ENCODE measurements around the gene ARHGEF12. TPM values are rescaled to one million over a fixed set of nuclear protein-coding genes. Genes with fewer than 3 reads are reported as not detected.

Gene ARHGEF12
- total and polyA plus RNA-seq, 2 experiments from 2014 or later, result 9.0 to 38.9 TPM

DNA sequence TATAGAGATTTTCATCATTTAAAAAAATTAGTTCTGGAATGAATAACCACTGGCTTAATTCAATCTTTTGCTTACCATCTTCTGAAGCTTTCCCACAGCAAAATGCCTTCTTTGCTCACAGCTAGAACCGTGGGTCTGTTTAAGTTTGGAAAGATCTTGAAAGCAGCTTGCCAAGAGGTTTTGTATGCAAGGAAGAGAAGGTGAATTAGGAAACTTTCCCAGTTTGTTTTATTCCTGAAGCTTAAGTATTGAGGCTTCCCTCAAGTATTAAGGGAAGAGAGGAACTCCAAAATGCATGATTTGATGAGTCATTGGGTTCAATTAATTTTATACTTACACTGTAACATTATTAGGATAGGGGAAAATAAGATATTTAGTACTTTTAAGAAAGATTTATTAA is 1.9 kb upstream of the ARHGEF12 start:
- ATAC-seq (no peak), DNase-seq (ENCODE audit: low spot score) (no peak)
- no peak overlapping the region for H2AFZ ChIP-seq
- no peaks in the 10 kb centered on the region for H3K36me3 ChIP-seq (ENCODE audit: insufficient read depth)
- no peak overlapping the region for H3K27ac Mint-ChIP-seq
- peaks cover 21% of the 10 kb centered on the region for H3K4me1 ChIP-seq (ENCODE audit: insufficient read depth)
- no peak overlapping the region for H3K4me3 ChIP-seq
- no peaks in the 10 kb centered on the region for H3K9me3 Mint-ChIP-seq
- peaks cover 25% of the 10 kb centered on the region for H3K79me2 ChIP-seq (replicated peaks; ENCODE audit: insufficient read depth)
- H3K4me2 ChIP-seq, result no peak overlapping the region
- H3K36me3 Mint-ChIP-seq (ENCODE audit: low read depth), result peaks cover 5% of the 10 kb centered on the region; the same call in 2 of the 3 replicates
- no peak overlapping the region for H3K4me3 Mint-ChIP-seq
- TF ChIP-seq EZH2phosphoT487 (IDR thresholded peaks at IDR 0.05; ENCODE audit: unreplicated experiment) (no peak), ZNF331 (CRISPR knock-in tag; IDR thresholded peaks at IDR 0.05; ENCODE audit: low read depth) (no peak), NANOG (IDR thresholded peaks at IDR 0.05; ENCODE audit: borderline replicate concordance) (no peak), POLR2AphosphoS5 (IDR thresholded peaks at IDR 0.05; ENCODE audit: low read depth) (no peak), EZH2 (IDR thresholded peaks at IDR 0.05; ENCODE audit: low read depth, unreplicated experiment) (no peak), STAT1 (IDR thresholded peaks at IDR 0.05; ENCODE audit: unreplicated experiment) (no peak), ZNF114 (CRISPR knock-in tag; IDR thresholded peaks at IDR 0.05) (no peak), CREB1 (CRISPR knock-in tag; IDR thresholded peaks at IDR 0.05; ENCODE audit: low read depth) (no peak), JUNB (IDR thresholded peaks at IDR 0.05; ENCODE audit: unreplicated experiment) (no peak)
- TF ChIP-seq, protein P1, sequence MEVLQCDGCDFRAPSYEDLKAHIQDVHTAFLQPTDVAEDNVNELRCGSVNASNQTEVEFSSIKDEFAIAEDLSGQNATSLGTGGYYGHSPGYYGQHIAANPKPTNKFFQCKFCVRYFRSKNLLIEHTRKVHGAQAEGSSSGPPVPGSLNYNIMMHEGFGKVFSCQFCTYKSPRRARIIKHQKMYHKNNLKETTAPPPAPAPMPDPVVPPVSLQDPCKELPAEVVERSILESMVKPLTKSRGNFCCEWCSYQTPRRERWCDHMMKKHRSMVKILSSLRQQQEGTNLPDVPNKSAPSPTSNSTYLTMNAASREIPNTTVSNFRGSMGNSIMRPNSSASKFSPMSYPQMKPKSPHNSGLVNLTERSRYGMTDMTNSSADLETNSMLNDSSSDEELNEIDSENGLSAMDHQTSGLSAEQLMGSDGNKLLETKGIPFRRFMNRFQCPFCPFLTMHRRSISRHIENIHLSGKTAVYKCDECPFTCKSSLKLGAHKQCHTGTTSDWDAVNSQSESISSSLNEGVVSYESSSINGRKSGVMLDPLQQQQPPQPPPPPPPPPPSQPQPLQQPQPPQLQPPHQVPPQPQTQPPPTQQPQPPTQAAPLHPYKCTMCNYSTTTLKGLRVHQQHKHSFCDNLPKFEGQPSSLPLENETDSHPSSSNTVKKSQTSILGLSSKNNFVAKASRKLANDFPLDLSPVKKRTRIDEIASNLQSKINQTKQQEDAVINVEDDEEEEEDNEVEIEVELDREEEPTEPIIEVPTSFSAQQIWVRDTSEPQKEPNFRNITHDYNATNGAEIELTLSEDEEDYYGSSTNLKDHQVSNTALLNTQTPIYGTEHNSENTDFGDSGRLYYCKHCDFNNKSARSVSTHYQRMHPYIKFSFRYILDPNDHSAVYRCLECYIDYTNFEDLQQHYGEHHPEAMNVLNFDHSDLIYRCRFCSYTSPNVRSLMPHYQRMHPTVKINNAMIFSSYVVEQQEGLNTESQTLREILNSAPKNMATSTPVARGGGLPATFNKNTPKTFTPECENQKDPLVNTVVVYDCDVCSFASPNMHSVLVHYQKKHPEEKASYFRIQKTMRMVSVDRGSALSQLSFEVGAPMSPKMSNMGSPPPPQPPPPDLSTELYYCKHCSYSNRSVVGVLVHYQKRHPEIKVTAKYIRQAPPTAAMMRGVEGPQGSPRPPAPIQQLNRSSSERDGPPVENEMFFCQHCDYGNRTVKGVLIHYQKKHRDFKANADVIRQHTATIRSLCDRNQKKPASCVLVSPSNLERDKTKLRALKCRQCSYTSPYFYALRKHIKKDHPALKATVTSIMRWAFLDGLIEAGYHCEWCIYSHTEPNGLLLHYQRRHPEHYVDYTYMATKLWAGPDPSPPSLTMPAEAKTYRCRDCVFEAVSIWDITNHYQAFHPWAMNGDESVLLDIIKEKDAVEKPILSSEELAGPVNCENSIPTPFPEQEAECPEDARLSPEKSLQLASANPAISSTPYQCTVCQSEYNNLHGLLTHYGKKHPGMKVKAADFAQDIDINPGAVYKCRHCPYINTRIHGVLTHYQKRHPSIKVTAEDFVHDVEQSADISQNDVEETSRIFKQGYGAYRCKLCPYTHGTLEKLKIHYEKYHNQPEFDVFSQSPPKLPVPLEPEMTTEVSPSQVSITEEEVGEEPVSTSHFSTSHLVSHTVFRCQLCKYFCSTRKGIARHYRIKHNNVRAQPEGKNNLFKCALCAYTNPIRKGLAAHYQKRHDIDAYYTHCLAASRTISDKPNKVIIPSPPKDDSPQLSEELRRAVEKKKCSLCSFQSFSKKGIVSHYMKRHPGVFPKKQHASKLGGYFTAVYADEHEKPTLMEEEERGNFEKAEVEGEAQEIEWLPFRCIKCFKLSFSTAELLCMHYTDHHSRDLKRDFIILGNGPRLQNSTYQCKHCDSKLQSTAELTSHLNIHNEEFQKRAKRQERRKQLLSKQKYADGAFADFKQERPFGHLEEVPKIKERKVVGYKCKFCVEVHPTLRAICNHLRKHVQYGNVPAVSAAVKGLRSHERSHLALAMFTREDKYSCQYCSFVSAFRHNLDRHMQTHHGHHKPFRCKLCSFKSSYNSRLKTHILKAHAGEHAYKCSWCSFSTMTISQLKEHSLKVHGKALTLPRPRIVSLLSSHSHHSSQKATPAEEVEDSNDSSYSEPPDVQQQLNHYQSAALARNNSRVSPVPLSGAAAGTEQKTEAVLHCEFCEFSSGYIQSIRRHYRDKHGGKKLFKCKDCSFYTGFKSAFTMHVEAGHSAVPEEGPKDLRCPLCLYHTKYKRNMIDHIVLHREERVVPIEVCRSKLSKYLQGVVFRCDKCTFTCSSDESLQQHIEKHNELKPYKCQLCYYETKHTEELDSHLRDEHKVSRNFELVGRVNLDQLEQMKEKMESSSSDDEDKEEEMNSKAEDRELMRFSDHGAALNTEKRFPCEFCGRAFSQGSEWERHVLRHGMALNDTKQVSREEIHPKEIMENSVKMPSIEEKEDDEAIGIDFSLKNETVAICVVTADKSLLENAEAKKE (CRISPR knock-in tag; IDR thresholded peaks at IDR 0.05), result no peak
- TF ChIP-seq, protein P2, sequence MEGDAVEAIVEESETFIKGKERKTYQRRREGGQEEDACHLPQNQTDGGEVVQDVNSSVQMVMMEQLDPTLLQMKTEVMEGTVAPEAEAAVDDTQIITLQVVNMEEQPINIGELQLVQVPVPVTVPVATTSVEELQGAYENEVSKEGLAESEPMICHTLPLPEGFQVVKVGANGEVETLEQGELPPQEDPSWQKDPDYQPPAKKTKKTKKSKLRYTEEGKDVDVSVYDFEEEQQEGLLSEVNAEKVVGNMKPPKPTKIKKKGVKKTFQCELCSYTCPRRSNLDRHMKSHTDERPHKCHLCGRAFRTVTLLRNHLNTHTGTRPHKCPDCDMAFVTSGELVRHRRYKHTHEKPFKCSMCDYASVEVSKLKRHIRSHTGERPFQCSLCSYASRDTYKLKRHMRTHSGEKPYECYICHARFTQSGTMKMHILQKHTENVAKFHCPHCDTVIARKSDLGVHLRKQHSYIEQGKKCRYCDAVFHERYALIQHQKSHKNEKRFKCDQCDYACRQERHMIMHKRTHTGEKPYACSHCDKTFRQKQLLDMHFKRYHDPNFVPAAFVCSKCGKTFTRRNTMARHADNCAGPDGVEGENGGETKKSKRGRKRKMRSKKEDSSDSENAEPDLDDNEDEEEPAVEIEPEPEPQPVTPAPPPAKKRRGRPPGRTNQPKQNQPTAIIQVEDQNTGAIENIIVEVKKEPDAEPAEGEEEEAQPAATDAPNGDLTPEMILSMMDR (conservative IDR thresholded peaks at IDR 0.05; ENCODE audit: low read depth in 2 of 2), result no peak
- TF ChIP-seq, protein P3, sequence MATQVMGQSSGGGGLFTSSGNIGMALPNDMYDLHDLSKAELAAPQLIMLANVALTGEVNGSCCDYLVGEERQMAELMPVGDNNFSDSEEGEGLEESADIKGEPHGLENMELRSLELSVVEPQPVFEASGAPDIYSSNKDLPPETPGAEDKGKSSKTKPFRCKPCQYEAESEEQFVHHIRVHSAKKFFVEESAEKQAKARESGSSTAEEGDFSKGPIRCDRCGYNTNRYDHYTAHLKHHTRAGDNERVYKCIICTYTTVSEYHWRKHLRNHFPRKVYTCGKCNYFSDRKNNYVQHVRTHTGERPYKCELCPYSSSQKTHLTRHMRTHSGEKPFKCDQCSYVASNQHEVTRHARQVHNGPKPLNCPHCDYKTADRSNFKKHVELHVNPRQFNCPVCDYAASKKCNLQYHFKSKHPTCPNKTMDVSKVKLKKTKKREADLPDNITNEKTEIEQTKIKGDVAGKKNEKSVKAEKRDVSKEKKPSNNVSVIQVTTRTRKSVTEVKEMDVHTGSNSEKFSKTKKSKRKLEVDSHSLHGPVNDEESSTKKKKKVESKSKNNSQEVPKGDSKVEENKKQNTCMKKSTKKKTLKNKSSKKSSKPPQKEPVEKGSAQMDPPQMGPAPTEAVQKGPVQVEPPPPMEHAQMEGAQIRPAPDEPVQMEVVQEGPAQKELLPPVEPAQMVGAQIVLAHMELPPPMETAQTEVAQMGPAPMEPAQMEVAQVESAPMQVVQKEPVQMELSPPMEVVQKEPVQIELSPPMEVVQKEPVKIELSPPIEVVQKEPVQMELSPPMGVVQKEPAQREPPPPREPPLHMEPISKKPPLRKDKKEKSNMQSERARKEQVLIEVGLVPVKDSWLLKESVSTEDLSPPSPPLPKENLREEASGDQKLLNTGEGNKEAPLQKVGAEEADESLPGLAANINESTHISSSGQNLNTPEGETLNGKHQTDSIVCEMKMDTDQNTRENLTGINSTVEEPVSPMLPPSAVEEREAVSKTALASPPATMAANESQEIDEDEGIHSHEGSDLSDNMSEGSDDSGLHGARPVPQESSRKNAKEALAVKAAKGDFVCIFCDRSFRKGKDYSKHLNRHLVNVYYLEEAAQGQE (IDR thresholded peaks at IDR 0.05; ENCODE audit: unreplicated experiment), result no peak
- TF ChIP-seq, protein P4, sequence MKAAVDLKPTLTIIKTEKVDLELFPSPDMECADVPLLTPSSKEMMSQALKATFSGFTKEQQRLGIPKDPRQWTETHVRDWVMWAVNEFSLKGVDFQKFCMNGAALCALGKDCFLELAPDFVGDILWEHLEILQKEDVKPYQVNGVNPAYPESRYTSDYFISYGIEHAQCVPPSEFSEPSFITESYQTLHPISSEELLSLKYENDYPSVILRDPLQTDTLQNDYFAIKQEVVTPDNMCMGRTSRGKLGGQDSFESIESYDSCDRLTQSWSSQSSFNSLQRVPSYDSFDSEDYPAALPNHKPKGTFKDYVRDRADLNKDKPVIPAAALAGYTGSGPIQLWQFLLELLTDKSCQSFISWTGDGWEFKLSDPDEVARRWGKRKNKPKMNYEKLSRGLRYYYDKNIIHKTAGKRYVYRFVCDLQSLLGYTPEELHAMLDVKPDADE (IDR thresholded peaks at IDR 0.05), result no peak
- no peaks in the 10 kb centered on the region for H3K27me3 ChIP-seq (ENCODE audit: insufficient read depth)
- no peak overlapping the region for H3K27ac ChIP-seq (ENCODE audit: low read depth)
- no peaks in the 10 kb centered on the region; the same call in 1 of the 2 replicates for H4K20me1 ChIP-seq (replicated peaks; ENCODE audit: insufficient read depth)
- peaks cover 4% of the 10 kb centered on the region for H3K27me3 Mint-ChIP-seq (ENCODE audit: insufficient read depth, low read depth, poor library complexity)
- no peaks in the 10 kb centered on the region for H3K9me2 ChIP-seq (ENCODE audit: insufficient read depth)
- H3F3A ChIP-seq (replicated peaks; ENCODE audit: low read depth), result no peaks in the 10 kb centered on the region
- H3K4me1 Mint-ChIP-seq, result peaks cover 19% of the 10 kb centered on the region
